IPS-18a (cell line): ENCODE data around the gene SMG6.

Experiments used
- H3K27ac ChIP-seq: one replicate; pipeline ENCODE4 v1.5.1; 2013; ENCODE audit warnings: low read length
- H3K27me3 ChIP-seq: one replicate; pipeline ENCODE4 v1.6.1; 2013; ENCODE audit warnings: mild to moderate bottlenecking, low read length; ENCODE audit not compliant: control insufficient read depth, insufficient read depth
- H3K36me3 ChIP-seq: one replicate; pipeline ENCODE4 v1.6.1; 2013; ENCODE audit warnings: low read depth, low read length; ENCODE audit not compliant: control insufficient read depth
- H3K4me1 ChIP-seq: one replicate; pipeline ENCODE4 v1.6.1; 2013; ENCODE audit warnings: low read depth, low read length; ENCODE audit not compliant: control insufficient read depth
- H3K4me3 ChIP-seq: one replicate; pipeline ENCODE4 v1.5.1; 2013; ENCODE audit warnings: low read length
- H3K9ac ChIP-seq: one replicate; pipeline ENCODE4 v1.6.1; 2013; ENCODE audit warnings: mild to moderate bottlenecking, low read length, moderate library complexity
- H3K9me3 ChIP-seq: one replicate; pipeline ENCODE4 v1.6.1; 2013; ENCODE audit warnings: low read depth, low read length; ENCODE audit not compliant: control insufficient read depth

Gene SMG6

DNA sequence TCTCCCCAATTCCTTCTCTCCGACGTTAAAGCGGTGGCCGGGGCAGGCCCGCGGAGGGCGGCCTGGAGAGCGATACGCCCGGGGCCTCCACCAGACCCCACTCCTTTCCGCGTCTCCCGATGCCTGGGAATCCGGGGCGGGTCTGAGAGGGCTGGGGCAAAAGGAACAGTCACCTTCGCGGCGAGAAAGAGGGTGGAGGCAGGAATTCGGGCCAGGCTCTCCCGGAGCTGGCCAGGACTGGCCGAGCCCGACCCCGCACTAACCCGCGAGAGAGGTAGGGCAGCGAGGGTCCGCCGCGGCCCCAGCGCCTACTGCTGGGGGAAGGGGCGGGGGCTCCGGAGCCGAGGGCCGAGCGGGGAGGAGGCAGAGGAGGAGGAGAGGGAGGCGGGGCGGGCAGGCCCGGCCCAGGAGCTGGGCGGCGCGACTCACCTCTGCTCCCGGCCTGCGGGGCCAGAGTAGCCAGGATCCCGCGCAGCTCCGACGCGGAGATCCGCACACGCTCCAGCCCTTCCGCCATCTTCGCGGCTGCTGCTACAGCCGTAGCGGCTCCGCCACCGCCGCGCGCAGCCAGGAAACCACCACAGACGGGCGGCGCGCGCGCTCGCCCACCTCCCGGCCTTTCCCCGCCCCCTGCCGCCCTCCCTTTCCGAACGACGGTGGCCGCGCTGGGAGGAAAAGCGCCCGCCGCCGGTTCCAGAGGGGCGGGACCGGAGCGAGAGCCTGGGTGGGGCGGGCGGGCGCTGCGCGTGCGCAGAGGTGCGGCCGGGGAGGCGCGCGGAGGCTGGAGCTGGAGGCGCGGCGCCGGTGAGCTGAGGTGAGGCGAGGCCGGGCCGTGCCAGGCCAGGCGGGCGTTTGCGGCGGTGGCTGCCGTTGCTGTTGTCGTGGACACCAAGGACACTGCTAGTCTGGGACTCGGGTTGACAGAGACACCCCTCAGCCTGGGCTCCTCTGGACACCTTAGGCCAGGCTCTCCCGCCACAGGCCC, at the start of gene SMG6, which contains the start of gene SRR:
SMG6 (minus strand) TSS at position 582 of the 985 bp plus-strand sequence; CDS start at position 517, 65 bp downstream.
SRR (plus strand) TSS at position 747 of the 985 bp plus-strand sequence. CDS start 11,611 bp downstream, outside the sequence.
- Histone ChIP-seq H3K4me3 (peak within 1 kb of the TSS; percentile 93), H3K36me3 (peaks cover 14% of the 10 kb centered on the region), H3K27ac (peak within 1 kb of the TSS; percentile 48), H3K9me3 (no peaks in the 10 kb centered on the region), H3K9ac (peak within 1 kb of the TSS; percentile 89), H3K4me1 (no peaks in the 10 kb centered on the region), H3K27me3 (no peaks in the 10 kb centered on the region)

DNA sequence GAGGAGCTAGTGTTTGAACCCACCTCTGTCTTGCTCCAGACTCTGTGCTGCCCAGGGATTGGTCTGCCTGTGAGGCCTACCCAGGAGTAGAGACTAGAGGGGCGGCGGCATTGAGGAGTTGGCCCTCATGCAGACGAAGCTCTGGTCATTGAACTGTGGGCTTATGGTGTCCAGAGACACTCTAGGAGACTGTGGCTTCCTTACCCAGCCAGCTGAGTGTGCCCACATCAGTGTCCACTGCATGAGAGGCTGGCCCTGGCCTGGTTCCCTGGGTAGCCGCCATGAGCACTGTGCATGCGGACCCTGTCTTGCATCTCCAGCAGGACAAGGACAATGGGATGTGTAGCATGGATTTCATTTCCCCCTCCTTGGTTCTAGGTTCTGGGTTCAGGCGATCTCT, 47.7 kb upstream of the SMG6 start:
- H3K4me3 ChIP-seq: no peak overlapping the region
- H3K27me3 ChIP-seq: no peaks in the 10 kb centered on the region
- peaks cover 14% of the 10 kb centered on the region for H3K4me1 ChIP-seq
- H3K27ac ChIP-seq: no peak overlapping the region
- no peak overlapping the region for H3K9ac ChIP-seq
- H3K36me3 ChIP-seq: no peaks in the 10 kb centered on the region
- H3K9me3 ChIP-seq: no peaks in the 10 kb centered on the region

DNA sequence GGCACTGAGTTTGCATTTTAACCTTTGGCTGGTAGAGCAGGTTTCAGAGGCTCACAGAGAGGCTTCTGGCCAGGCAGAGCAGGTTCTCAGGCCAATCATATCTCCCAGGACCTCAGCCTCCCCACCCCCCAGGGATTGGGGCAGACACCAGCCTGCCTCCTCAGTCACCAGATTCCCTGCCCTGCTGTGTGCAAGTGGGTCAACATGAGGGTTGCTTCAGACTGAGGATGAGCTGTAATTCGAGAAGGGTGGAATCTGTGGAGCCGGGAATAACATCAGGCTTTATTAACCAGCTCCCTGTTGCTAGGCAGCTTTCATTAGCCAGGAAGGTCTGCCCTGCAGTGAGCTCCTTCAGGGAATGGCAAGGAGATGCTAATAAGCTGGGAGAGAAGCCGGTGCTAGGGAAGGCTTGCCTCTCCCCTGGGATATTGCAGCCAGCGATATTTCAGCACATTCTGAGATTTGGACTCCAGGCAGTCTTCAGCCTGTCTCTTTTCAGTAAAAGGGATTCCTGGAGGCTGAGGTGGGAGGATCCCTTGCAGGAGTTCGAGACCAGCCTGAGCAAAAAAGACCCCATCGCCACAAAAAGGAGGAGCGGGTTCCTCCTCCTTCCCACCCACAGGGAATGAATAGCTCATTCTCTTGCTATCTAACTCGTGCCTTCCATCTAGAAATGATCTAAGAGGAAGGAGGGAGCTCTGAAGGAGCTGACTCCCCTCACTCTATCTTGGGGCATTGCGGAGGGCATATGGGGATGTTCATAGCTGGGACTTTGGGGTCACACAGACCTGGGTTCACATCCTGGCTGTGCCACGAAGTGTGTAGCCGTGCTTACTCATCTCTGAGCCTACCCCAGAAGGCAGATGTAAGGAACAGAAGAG, 44.5 kb upstream of the SMG6 start:
- peak overlapping the region; percentile 44 for H3K27ac ChIP-seq
- H3K9ac ChIP-seq: peak overlapping the region; percentile 52
- peak overlapping the region; percentile 31 for H3K4me3 ChIP-seq
- no peaks in the 10 kb centered on the region for H3K27me3 ChIP-seq
- H3K9me3 ChIP-seq: no peaks in the 10 kb centered on the region
- peaks cover 7% of the 10 kb centered on the region for H3K36me3 ChIP-seq
- peaks cover 21% of the 10 kb centered on the region for H3K4me1 ChIP-seq

DNA sequence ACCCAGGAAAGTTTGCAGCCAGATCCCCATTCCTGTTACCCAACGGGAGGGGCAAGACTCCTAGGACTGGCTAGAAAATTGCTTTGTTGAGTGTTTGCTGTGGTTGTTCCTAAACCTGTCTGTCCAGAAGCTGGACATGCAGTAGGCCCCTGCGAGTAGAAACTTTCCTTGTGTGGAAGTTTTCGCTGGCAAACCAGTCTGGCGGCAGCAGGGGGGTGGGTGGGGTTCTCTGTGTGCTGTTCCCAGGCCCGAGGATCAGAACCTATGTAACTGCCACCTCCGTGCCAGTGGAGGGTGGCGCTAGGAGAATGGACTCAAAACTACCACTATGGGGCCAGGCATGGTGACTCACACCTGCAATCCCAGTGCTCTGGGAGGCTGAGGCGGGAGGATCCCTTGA, 42.9 kb upstream of the SMG6 start:
- peaks cover 11% of the 10 kb centered on the region for H3K36me3 ChIP-seq

DNA sequence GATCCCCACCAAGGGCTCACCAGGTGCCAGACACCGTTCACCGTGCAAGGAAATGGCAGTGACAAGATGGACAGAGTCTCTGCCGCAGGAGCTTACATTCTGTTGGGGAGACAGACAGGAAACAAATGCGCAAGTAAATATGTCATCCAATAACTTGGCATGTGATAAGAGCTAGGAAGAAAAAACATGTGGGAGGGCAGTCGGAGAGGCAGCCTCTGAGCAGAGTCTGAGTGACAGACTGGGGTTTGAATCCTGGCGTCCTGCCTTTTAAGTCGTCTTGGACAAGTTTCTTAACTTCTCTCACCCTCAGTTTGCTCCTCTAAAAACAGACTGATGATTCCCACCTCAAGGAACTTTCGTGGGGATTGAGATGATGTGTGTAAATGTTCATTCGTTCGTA, 40.9 kb upstream of the SMG6 start:
- no peak overlapping the region for H3K9ac ChIP-seq
- peaks cover 11% of the 10 kb centered on the region for H3K36me3 ChIP-seq
- no peak overlapping the region for H3K4me3 ChIP-seq
- H3K9me3 ChIP-seq: no peaks in the 10 kb centered on the region
- no peak overlapping the region for H3K27ac ChIP-seq
- H3K27me3 ChIP-seq: no peaks in the 10 kb centered on the region
- peaks cover 21% of the 10 kb centered on the region for H3K4me1 ChIP-seq

More for the DNA sequence above, 42.9 kb upstream of the SMG6 start:
- no peak overlapping the region for H3K27ac ChIP-seq
- H3K9ac ChIP-seq: no peak overlapping the region
- H3K4me3 ChIP-seq: no peak overlapping the region
- no peaks in the 10 kb centered on the region for H3K9me3 ChIP-seq
- H3K27me3 ChIP-seq: no peaks in the 10 kb centered on the region
- peaks cover 21% of the 10 kb centered on the region for H3K4me1 ChIP-seq

DNA sequence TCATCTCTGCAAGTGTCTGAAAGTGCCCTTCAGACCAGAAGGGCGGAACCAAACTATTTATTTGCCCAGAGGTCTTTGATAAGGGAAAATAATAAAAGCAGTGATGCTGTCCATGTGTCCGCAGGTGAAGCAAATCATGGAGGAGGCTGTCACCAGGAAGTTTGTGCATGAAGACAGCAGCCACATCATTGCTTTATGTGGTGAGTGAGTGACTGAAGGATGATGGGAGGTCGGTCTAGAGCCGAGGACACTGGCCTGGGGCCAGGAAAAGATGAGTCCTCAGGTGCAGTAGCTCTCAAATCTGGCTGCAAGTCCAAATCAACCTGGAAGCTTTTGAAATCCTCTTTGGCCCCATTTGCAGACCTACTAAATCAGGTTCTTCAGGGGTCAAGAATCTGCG, 39.8 kb upstream of the SMG6 start:
- H3K9me3 ChIP-seq: no peaks in the 10 kb centered on the region
- no peak overlapping the region for H3K4me3 ChIP-seq
- peaks cover 11% of the 10 kb centered on the region for H3K36me3 ChIP-seq

DNA sequence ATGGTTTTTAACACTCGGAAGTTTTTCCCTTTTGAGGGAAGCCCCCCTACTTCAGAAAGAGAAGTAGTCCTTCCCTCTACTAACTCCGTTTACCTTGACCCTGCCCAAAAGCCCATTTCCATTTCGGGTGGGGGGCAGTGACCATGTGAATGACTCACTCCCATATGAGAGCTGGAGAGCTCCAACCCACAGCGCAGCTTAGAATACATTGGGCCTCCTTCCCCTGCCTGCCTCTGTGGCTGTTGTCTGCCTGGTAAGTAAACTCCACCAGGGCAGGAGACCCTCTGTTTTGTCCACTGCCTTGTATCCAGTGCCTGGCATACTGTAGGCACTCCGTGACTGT, 34.7 kb upstream of the SMG6 start:
- Histone ChIP-seq H3K27ac (no peak overlapping the region), H3K27me3 (no peaks in the 10 kb centered on the region), H3K36me3 (peaks cover 24% of the 10 kb centered on the region)

More for the DNA sequence above, 39.8 kb upstream of the SMG6 start:
- Histone ChIP-seq H3K27me3 (no peaks in the 10 kb centered on the region), H3K27ac (no peak overlapping the region), H3K9ac (no peak overlapping the region), H3K4me1 (peaks cover 17% of the 10 kb centered on the region)

DNA sequence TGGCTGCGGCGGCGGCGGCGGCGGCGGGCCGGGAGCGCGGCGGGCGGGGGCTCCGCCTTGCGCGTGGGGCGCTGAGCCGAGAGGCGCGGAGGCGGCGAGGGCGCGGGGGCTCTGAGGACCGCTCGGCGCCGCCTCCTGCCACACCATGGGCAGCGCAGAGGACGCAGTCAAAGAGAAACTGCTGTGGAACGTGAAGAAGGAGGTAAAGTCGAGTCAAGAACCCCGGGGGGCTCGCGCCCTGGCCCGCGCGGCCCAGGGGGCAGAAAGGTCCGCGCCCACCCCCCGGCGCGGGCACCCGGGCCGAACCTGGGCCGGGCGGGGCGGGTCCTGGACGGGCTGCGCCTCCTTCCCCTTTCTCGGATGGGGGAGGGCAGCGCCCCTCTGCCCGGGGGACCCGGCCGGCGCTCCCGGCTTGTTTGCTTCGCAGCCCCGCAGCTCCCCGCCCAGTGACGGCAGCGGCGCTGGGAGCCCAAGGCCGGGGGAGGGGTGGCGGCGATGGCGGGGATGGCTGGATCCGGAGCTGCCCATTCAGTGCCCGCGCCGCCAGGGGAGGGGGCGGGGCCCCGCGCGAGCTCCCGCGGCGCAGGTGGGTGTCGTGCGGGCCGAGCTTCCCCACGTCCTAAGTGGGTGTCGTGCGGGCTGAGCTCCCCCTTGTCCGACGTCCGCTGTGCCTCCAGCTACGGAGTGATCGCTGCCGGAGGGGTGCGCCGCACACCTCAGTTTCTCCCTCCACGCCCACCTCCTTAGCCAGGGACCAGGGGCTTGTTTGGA, 34.1 kb upstream of the SMG6 start:
- Histone ChIP-seq H3K9ac (peak overlapping the region; percentile 37), H3K27me3 (no peaks in the 10 kb centered on the region), H3K9me3 (no peaks in the 10 kb centered on the region), H3K4me3 (peak overlapping the region; percentile 68), H3K27ac (no peak overlapping the region), H3K36me3 (peaks cover 29% of the 10 kb centered on the region), H3K4me1 (peaks cover 18% of the 10 kb centered on the region)

More for the DNA sequence above, 34.7 kb upstream of the SMG6 start:
- peak overlapping the region; percentile 68 for H3K4me3 ChIP-seq
- H3K9ac ChIP-seq: no peak overlapping the region
- no peaks in the 10 kb centered on the region for H3K9me3 ChIP-seq
- peaks cover 18% of the 10 kb centered on the region for H3K4me1 ChIP-seq

DNA sequence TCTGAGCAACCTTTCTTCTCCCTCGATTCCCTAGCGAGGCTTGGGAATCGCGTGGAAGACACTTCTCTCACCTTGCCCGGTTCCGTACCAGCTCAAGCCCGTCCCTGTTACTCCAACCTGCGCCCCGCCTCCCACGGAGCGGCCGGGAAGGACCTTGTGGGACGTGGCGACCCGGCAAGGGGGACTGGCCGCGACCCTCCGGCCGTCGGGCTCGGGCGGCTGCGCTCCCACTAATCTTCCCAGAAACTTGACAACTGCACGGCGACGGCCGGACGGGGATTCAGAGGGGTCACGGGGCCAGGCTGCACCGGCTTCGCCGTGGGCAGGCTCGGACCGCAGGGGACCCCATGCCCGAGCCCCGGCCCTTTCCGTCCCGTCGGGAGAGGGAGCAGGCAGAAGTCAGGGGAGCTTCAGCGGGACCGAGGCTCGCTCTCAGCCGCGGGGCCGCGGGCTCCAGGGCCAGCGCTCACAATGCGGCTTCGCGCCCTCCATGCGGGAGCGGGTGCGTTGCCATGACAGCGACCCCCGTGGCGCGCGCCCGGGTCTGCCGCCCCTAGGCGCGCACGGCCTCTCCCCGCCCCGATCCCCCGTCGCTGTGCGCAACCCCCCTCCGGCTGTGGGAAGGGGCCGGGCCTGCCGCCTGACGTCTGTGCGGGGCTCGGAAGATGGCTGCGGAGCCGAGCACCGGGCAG, 33.4 kb upstream of the SMG6 start, which contains the start of gene SGSM2:
SGSM2 (plus strand) TSS at position 650 of the 692 bp plus-strand sequence. CDS start 188 bp downstream, outside the sequence.
- H3K4me3 ChIP-seq: peak within 1 kb of the TSS; percentile 93
- peaks cover 35% of the 10 kb centered on the region for H3K36me3 ChIP-seq
- no peaks in the 10 kb centered on the region for H3K9me3 ChIP-seq
- H3K9ac ChIP-seq: peak within 1 kb of the TSS; percentile 93
- H3K27ac ChIP-seq: no peak within 1 kb of the TSS
- no peaks in the 10 kb centered on the region for H3K27me3 ChIP-seq
- H3K4me1 ChIP-seq: peaks cover 18% of the 10 kb centered on the region

DNA sequence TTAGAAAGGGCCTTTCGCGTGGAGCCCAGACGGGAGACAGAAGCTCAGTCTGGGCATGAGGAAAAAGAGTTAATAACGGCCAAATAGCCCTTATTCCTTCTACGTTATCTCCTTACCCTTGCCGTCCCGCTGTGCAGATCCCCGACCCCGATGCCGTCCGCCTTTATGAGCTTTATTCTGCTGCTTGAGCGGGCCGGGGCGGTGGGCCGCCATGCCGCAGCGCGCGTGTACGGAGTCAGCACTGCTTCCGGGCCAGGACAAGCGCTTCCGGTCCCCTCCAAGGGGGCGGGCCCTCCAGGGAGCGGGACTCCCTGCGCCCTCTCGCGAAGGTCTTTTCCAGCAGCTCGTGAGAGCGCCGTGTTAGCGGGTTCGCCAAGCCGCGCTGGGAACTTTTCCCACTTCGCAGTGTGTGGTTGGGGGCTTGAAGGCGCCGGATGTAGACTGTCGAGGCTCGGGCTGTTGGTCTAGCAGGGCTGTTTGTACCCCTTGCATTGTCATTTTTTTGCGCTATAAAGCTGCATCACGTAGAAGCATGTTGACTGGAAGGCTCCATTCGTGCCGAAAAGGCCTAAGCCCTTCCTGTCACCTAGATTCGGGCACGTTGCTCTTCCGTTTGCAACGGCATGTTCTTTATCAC, 32.7 kb upstream of the SMG6 start, which contains the start of gene TSR1:
TSR1 (minus strand) TSS at position 243 of the 637 bp plus-strand sequence; CDS start at position 213, 30 bp downstream.
- Histone ChIP-seq H3K4me1 (peaks cover 18% of the 10 kb centered on the region), H3K27ac (peak within 1 kb of the TSS; percentile 54), H3K36me3 (peaks cover 37% of the 10 kb centered on the region), H3K4me3 (peak within 1 kb of the TSS; percentile 93), H3K9me3 (no peaks in the 10 kb centered on the region), H3K9ac (peak within 1 kb of the TSS; percentile 93), H3K27me3 (no peaks in the 10 kb centered on the region)
